CD8-positive, alpha-beta memory T cell (primary cell): Measurements from ENCODE around the gene LCLAT1. TPM values are rescaled to one million over a fixed set of nuclear protein-coding genes. Genes with fewer than 3 reads are reported as not detected.
"Not testable (repeated sequence)": the region's sequence is repeated elsewhere in the genome, so short reads cannot be mapped to it uniquely, and the experiment has no call there.

ENCODE experiments used
- CTCF ChIA-PET: fragments of 350-600 bp; sonication (Branson Sonifier 250); formaldehyde crosslinking; loops from one replicate; lab custom pipeline; 2021; ENCODE audit warnings: antibody characterized with exemption; lab: Charles Lee
- POLR2A ChIA-PET: fragments of 350-600 bp; sonication (Branson Sonifier 250); formaldehyde crosslinking; loops from one replicate; lab custom pipeline; 2021; ENCODE audit warnings: antibody characterized with exemption; lab: Charles Lee
- DNase-seq, 5 donors: peaks; one replicate each; pipeline versions ENCODE4 v3.0.0 to v3.0.0-alpha.2; 2020 to 2022; ENCODE audit warnings: mixed read lengths in 1 of 5
- H3K27ac ChIP-seq: one replicate; pipeline ENCODE4 v1.7.0; 2013; ENCODE audit warnings: low read depth, mild to moderate bottlenecking, low read length, moderate library complexity
- H3K27me3 ChIP-seq: 2 replicates; pipeline ENCODE4 v1.7.0; 2013; ENCODE audit warnings: low read length, mild to moderate bottlenecking; ENCODE audit not compliant: insufficient read depth, poor library complexity, severe bottlenecking
- H3K36me3 ChIP-seq: 2 replicates; pipeline ENCODE4 v1.7.0; 2013; ENCODE audit warnings: mild to moderate bottlenecking, low read length, moderate library complexity; ENCODE audit not compliant: insufficient read depth
- H3K4me1 ChIP-seq: 2 replicates; pipeline ENCODE4 v1.7.0; 2013; ENCODE audit warnings: mild to moderate bottlenecking, low read length, moderate library complexity; ENCODE audit not compliant: insufficient read depth
- H3K4me3 ChIP-seq: 2 replicates; pipeline ENCODE4 v1.7.0; 2013; ENCODE audit warnings: mild to moderate bottlenecking, low read length
- H3K9me3 ChIP-seq: 2 replicates; pipeline ENCODE4 v1.7.0; 2013; ENCODE audit warnings: mild to moderate bottlenecking, low read length
- H3K27ac Mint-ChIP-seq, 8 donors: one replicate each; pipeline ENCODE4 v1.8.0; 2020 to 2021; ENCODE audit warnings: mixed read lengths in 8 of 8, mild to moderate bottlenecking in 6 of 8, inconsistent platforms in 3 of 8, moderate library complexity in 3 of 8
- H3K27me3 Mint-ChIP-seq, 2 donors: one replicate each; pipeline ENCODE4 v1.8.0; 2020 to 2021; ENCODE audit warnings: mixed read lengths in 2 of 2, mild to moderate bottlenecking in 1 of 2, moderate library complexity in 1 of 2
- H3K36me3 Mint-ChIP-seq, 3 donors: one replicate each; pipeline ENCODE4 v1.8.0; 2020 to 2021; ENCODE audit warnings: mixed read lengths in 3 of 3, inconsistent platforms in 1 of 3, mild to moderate bottlenecking in 1 of 3
- H3K4me1 Mint-ChIP-seq, 3 donors: one replicate each; pipeline ENCODE4 v1.8.0; 2020 to 2021; ENCODE audit warnings: mixed read lengths in 3 of 3, inconsistent platforms in 1 of 3, mild to moderate bottlenecking in 1 of 3
- H3K4me3 Mint-ChIP-seq, 7 donors: one replicate each; pipeline ENCODE4 v1.8.0; 2020 to 2021; ENCODE audit warnings: mixed read lengths in 7 of 7, mild to moderate bottlenecking in 6 of 7, moderate library complexity in 4 of 7, inconsistent platforms in 2 of 7
- H3K9me3 Mint-ChIP-seq, 5 donors: one replicate each; pipeline ENCODE4 v1.8.0; 2020 to 2022; ENCODE audit warnings: mixed read lengths in 5 of 5, mild to moderate bottlenecking in 3 of 5, moderate library complexity in 2 of 5, inconsistent platforms in 1 of 5
- polyA plus RNA-seq: library from polyadenylated mRNA; unstranded; fragments of 300-500 nt; fragmentation: Illumina TruSeq; gene quantifications from one replicate; pipeline ENCODE4 v1.2.3, GENCODE V29; 2021
- total RNA-seq, 2 experiments: library from RNA; stranded (reverse); gene quantifications; one replicate each; pipeline ENCODE4 v1.2.3, GENCODE V29; 2021

LCLAT1 gene
- total and polyA plus RNA-seq, 3 experiments from 2014 or later, result 18.0 to 31.0 (median 29.9) TPM

DNA sequence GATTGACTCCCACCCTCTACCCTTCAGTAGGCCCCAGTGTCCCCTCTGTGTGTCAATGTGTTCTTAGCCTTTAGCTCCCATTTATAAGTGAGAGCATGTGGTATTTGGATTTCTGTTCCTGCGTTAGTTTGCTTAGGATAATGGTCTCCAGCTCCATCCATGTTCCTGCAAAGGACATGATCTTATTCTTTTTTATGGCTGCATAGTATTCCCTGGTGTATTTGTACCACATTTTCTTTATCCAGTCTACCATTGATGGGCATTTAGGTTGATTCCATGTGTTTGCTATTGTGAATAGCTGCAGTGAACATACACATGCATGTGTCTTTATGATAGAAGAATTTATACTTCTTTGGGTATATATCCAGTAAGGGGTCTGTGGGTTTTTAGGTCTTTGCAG lies 60.4 kb downstream of the LCLAT1 start:
- H3K27me3 Mint-ChIP-seq, CTCF ChIA-PET: not testable (repeated sequence)
- POLR2A ChIA-PET, result interaction anchor here (0.6 kb wide), 1 partner anchor 1806 kb away, joined by 3 read pairs; no protein-coding TSS in a partner anchor

DNA sequence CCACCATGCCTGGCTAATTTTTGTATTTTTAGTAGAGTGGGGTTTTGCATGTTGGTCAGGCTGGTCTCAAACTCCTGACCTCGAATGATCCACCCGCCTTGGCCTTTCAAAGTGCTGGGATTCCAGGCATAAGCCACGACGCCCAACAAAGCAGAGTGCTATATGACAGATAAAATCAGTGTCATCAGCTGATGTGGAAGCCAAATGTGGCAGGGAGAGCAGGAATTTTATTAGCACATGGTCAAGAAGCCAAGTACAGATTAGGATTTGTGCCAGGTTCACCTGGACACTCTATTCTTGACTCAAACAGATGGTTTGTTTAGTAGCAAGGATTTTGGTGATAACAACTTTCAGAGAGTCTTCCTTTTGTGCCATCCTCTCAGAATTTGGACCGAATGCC lies 62.7 kb downstream of the LCLAT1 start:
- Histone ChIP-seq H3K4me1 (peaks cover 24% of the 10 kb centered on the region), H3K4me3 (no peak overlapping the region), H3K36me3 (no peaks in the 10 kb centered on the region), H3K9me3 (no peaks in the 10 kb centered on the region), H3K27me3 (no peaks in the 10 kb centered on the region), H3K27ac (no peak overlapping the region)
- DNase-seq, result no peak
- CTCF ChIA-PET, result no interaction called here
- Mint-ChIP-seq H3K36me3 (peaks cover 0 to 12% (median 9%) of the 10 kb centered on the region in 3 donors), H3K27me3 (peaks cover 0 to 1% of the 10 kb centered on the region in 2 donors), H3K4me3 (no peak overlapping the region), H3K4me1 (peaks cover 32 to 49% (median 35%) of the 10 kb centered on the region in 3 donors), H3K27ac (peak overlapping the region in 1 of 8 donors; percentile 13), H3K9me3 (peaks cover 0 to 6% (median 4%) of the 10 kb centered on the region in 5 donors)
- POLR2A ChIA-PET, result no interaction called here

More for the DNA sequence above, 60.4 kb downstream of the LCLAT1 start:
- not testable (repeated sequence) for H3K9me3 Mint-ChIP-seq, H3K27ac ChIP-seq, H3K9me3 ChIP-seq, H3K4me3 Mint-ChIP-seq, H3K4me3 ChIP-seq, H3K36me3 ChIP-seq, DNase-seq, H3K27me3 ChIP-seq, H3K27ac Mint-ChIP-seq
- H3K4me1 Mint-ChIP-seq, result peaks cover 51 to 61% (median 56%) of the 10 kb centered on the region in 3 donors
- peaks cover 40% of the 10 kb centered on the region for H3K4me1 ChIP-seq
- H3K36me3 Mint-ChIP-seq, result peaks cover 0 to 14% (median 8%) of the 10 kb centered on the region in 3 donors

- Histone ChIP-seq H3K4me1 (peaks cover 17% of the 10 kb centered on the region), H3K27ac (no peak overlapping the region), H3K4me3 (no peak overlapping the region), H3K36me3 (no peaks in the 10 kb centered on the region), H3K9me3 (no peaks in the 10 kb centered on the region), H3K27me3 (no peaks in the 10 kb centered on the region)
- Mint-ChIP-seq H3K27me3 (peaks cover 0 to 1% of the 10 kb centered on the region in 2 donors), H3K4me3 (no peak overlapping the region), H3K4me1 (peaks cover 28 to 47% (median 35%) of the 10 kb centered on the region in 3 donors), H3K36me3 (peaks cover 0 to 12% (median 9%) of the 10 kb centered on the region in 3 donors), H3K27ac (no peak overlapping the region), H3K9me3 (peaks cover 0 to 6% (median 4%) of the 10 kb centered on the region in 5 donors)
- ChIA-PET CTCF (no interaction called here), POLR2A (no interaction called here)
- DNase-seq, result no peak
Observed at GRCh38 chr2:30510409-30510808, 63.4 kb downstream of the LCLAT1 start.

- ChIA-PET CTCF (no interaction called here), POLR2A (no interaction called here)
- Histone ChIP-seq H3K4me3 (no peak overlapping the region), H3K9me3 (no peaks in the 10 kb centered on the region), H3K27me3 (no peaks in the 10 kb centered on the region), H3K36me3 (no peaks in the 10 kb centered on the region), H3K27ac (no peak overlapping the region), H3K4me1 (peaks cover 11% of the 10 kb centered on the region)
- Mint-ChIP-seq H3K27ac (no peak overlapping the region), H3K4me1 (peaks cover 23 to 40% (median 28%) of the 10 kb centered on the region in 3 donors), H3K4me3 (no peak overlapping the region), H3K36me3 (peaks cover under 1 to 12% (median 9%) of the 10 kb centered on the region in 3 donors), H3K27me3 (peaks cover 0 to 1% of the 10 kb centered on the region in 2 donors), H3K9me3 (peaks cover 0 to 6% (median 4%) of the 10 kb centered on the region in 5 donors)
- DNase-seq, result no peak
Observed at GRCh38 chr2:30511122-30512083, 64.4 kb downstream of the LCLAT1 start.

DNA sequence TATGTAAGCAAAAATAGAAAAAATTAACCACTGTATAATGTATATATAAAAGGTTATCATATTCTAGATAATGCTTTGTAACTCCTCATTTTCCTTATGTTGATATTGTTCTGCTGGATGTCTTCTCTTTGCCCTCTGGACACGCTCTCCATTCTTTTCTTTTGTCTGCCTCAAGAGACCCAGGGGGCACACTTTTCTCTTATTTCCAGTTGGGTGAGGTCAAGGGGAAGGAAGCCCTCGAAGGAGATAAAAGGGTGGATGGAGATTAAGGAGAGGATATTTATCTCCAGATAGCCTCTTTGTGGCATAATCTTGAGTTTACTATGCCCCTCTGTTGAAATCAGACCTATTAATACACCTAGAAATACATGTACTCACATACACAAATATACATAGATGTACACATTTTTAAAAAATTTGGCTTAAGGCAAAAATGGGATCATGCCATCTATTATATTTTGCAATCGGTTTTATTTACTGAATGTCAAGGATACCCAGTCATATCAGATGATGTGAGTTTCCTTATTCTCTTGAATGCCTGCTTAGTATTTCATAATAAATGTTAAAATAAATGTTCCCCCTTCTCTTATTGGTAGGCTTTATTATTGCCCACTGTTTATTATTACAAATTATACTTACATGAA lies 65.3 kb downstream of the LCLAT1 start:
- Mint-ChIP-seq H3K27ac (no peak overlapping the region), H3K36me3 (peaks cover 2 to 13% (median 9%) of the 10 kb centered on the region in 3 donors), H3K27me3 (peaks cover 0 to 1% of the 10 kb centered on the region in 2 donors), H3K4me3 (no peak overlapping the region), H3K9me3 (peaks cover 0 to 6% (median 5%) of the 10 kb centered on the region in 5 donors), H3K4me1 (peaks cover 23 to 40% (median 28%) of the 10 kb centered on the region in 3 donors)
- CTCF ChIA-PET, result no interaction called here
- no peak for DNase-seq
- no peaks in the 10 kb centered on the region for H3K9me3 ChIP-seq
- H3K36me3 ChIP-seq, result no peaks in the 10 kb centered on the region
- H3K4me3 ChIP-seq, result no peak overlapping the region
- H3K27ac ChIP-seq, result no peak overlapping the region
- peaks cover 11% of the 10 kb centered on the region for H3K4me1 ChIP-seq
- H3K27me3 ChIP-seq, result no peaks in the 10 kb centered on the region
- POLR2A ChIA-PET, result no interaction called here

DNA sequence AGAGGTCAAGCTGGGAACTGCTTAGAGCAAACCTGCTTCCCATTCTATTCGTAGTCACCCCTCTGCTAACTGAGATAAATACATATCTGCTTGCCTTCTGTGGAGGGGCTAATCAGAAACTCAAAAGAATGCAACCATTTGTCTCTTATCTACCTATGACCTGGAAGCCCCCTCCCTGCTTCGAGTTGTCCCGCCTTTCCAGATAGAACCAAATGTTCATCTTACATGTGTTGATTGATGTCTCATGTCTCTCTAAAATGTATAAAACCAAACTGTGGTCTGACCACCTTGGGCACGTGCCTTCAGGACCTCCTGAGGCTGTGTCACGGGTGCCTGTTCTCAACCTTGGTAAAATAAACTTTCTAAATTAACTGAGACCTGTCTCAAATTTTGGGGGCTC lies 66.6 kb downstream of the LCLAT1 start:
- Mint-ChIP-seq H3K36me3 (peaks cover 3 to 14% (median 10%) of the 10 kb centered on the region in 3 donors), H3K4me1 (peaks cover 21 to 40% (median 28%) of the 10 kb centered on the region in 3 donors), H3K27ac (peak overlapping the region in 1 of 8 donors; percentile 40)
- H3K9me3 Mint-ChIP-seq, H3K9me3 ChIP-seq, DNase-seq, H3K4me3 ChIP-seq, H3K36me3 ChIP-seq, POLR2A ChIA-PET, H3K27me3 ChIP-seq, H3K4me3 Mint-ChIP-seq, H3K27ac ChIP-seq, CTCF ChIA-PET, H3K27me3 Mint-ChIP-seq: not testable (repeated sequence)
- H3K4me1 ChIP-seq, result peaks cover 11% of the 10 kb centered on the region

GRCh38 chr2:30514134-30514847 lies 67.2 kb downstream of the LCLAT1 start:
- no peak overlapping the region for H3K27ac ChIP-seq
- H3K27me3 Mint-ChIP-seq, result peaks cover 0 to 1% of the 10 kb centered on the region in 2 donors
- H3K27me3 ChIP-seq, result no peaks in the 10 kb centered on the region
- ChIA-PET CTCF (no interaction called here), POLR2A (no interaction called here)
- H3K4me1 Mint-ChIP-seq, result peaks cover 22 to 35% (median 25%) of the 10 kb centered on the region in 3 donors
- H3K4me3 ChIP-seq, result no peak overlapping the region
- H3K4me3 Mint-ChIP-seq, result no peak overlapping the region
- H3K9me3 Mint-ChIP-seq, result peaks cover 2 to 13% (median 10%) of the 10 kb centered on the region in 5 donors
- peaks cover 6 to 21% (median 17%) of the 10 kb centered on the region in 3 donors for H3K36me3 Mint-ChIP-seq
- no peaks in the 10 kb centered on the region for H3K9me3 ChIP-seq
- H3K27ac Mint-ChIP-seq, result no peak overlapping the region
- DNase-seq, result no peak
- peaks cover 11% of the 10 kb centered on the region for H3K4me1 ChIP-seq
- H3K36me3 ChIP-seq, result no peaks in the 10 kb centered on the region
